IMR-90 (cell line): Measurements from ENCODE around the gene PODNL1. TPM values are rescaled to one million over a fixed set of nuclear protein-coding genes. Genes with fewer than 3 reads are reported as not detected.

ENCODE experiments used
- ATAC-seq: fragments of 200-7000 bp; cut with Tn5 transposase; 2 replicates; pipeline ENCODE4 v1.9.1; 2020; ENCODE audit warnings: low read depth, mild to moderate bottlenecking, moderate library complexity
- BruUV-seq: library from RNA; stranded (reverse); fragments of 400-500 nt; replicated peaks from 2 replicates; lab custom pipeline; 2021; lab: Mats Ljungman, UMichigan
- CTCF ChIA-PET: fragments of 300-600 bp; formaldehyde crosslinking; extraction: SDS; loops from one replicate; lab custom pipeline; 2021; ENCODE audit warnings: antibody characterized with exemption; lab: Yijun Ruan, JAX
- POLR2A ChIA-PET: fragments of 300-600 bp; sonication (Branson Sonifier 250); formaldehyde crosslinking; loops from one replicate; lab custom pipeline; 2022; ENCODE audit warnings: antibody characterized with exemption; ENCODE audit not compliant: unreplicated experiment; lab: Charles Lee
- DNase-seq: peaks from one replicate; pipeline ENCODE4 v3.0.0; 2013
- H2AFZ ChIP-seq: replicated peaks from 2 replicates; pipeline ENCODE3; 2013; ENCODE audit warnings: low read length, mild to moderate bottlenecking; ENCODE audit not compliant: poor library complexity
- H2AK5ac ChIP-seq: 2 replicates; pipeline ENCODE4 v1.6.1; 2013; ENCODE audit warnings: low read depth, low read length, inconsistent platforms
- H2AK9ac ChIP-seq: replicated peaks from 2 replicates; pipeline ENCODE3; 2013; ENCODE audit warnings: mild to moderate bottlenecking, low read depth, low read length, moderate library complexity; ENCODE audit not compliant: poor library complexity
- H2BK120ac ChIP-seq: 2 replicates; pipeline ENCODE4 v1.6.1; 2013; ENCODE audit warnings: low read depth, low read length, inconsistent platforms
- H2BK15ac ChIP-seq: 3 replicates; pipeline ENCODE4 v1.6.1; 2013; ENCODE audit warnings: low read depth, low read length, inconsistent platforms
- H2BK20ac ChIP-seq: 2 replicates; pipeline ENCODE4 v1.6.1; 2013; ENCODE audit warnings: low read depth, mild to moderate bottlenecking, inconsistent platforms, low read length, moderate library complexity
- H2BK5ac ChIP-seq: 2 replicates; pipeline ENCODE4 v1.6.1; 2013; ENCODE audit warnings: mild to moderate bottlenecking, low read depth, low read length, inconsistent platforms; ENCODE audit not compliant: poor library complexity, severe bottlenecking
- H3K14ac ChIP-seq: replicated peaks from 2 replicates; pipeline ENCODE4 v1.6.1; 2013; ENCODE audit warnings: low read depth, low read length, inconsistent platforms
- H3K18ac ChIP-seq: 2 replicates; pipeline ENCODE4 v1.6.1; 2013; ENCODE audit warnings: low read depth, low read length, control low read depth
- H3K23ac ChIP-seq: 2 replicates; pipeline ENCODE4 v1.6.1; 2013; ENCODE audit warnings: low read depth, low read length, inconsistent platforms
- H3K27ac ChIP-seq: 2 replicates; pipeline ENCODE4 v1.5.1; 2013; ENCODE audit warnings: mild to moderate bottlenecking, control low read depth, low read length; ENCODE audit not compliant: insufficient read depth
- H3K27me3 ChIP-seq: 2 replicates; pipeline ENCODE4 v1.6.1; 2013; ENCODE audit warnings: low read length; ENCODE audit not compliant: control insufficient read depth, insufficient read depth
- H3K36me3 ChIP-seq: 2 replicates; pipeline ENCODE4 v1.6.1; 2013; ENCODE audit warnings: low read length, mixed read lengths; ENCODE audit not compliant: control insufficient read depth, insufficient read depth
- H3K4ac ChIP-seq: 2 replicates; pipeline ENCODE4 v1.6.1; 2013; ENCODE audit warnings: low read depth, low read length, inconsistent platforms
- H3K4me1 ChIP-seq: 2 replicates; pipeline ENCODE4 v1.6.1; 2013; ENCODE audit warnings: low read length, mixed read lengths; ENCODE audit not compliant: control insufficient read depth, insufficient read depth
- H3K4me2 ChIP-seq: 2 replicates; pipeline ENCODE4 v1.6.1; 2013; ENCODE audit warnings: low read depth, mild to moderate bottlenecking, control low read depth, low read length, moderate library complexity
- H3K4me3 ChIP-seq: 2 replicates; pipeline ENCODE4 v1.5.1; 2013; ENCODE audit warnings: low read depth, mild to moderate bottlenecking, control low read depth, low read length, moderate library complexity; ENCODE audit not compliant: insufficient read depth
- H3K56ac ChIP-seq: 2 replicates; pipeline ENCODE4 v1.6.1; 2013; ENCODE audit warnings: low read length, inconsistent platforms; ENCODE audit not compliant: insufficient read depth; ENCODE audit errors: extremely low read depth
- H3K79me1 ChIP-seq, 2 experiments: 2 replicates each; pipeline ENCODE4 v1.6.1; 2013; ENCODE audit warnings: low read length in 2 of 2, inconsistent platforms in 1 of 2, low read depth in 1 of 2
- H3K9ac ChIP-seq: 2 replicates; pipeline ENCODE4 v1.6.1; 2013; ENCODE audit warnings: low read depth, low read length, control low read depth
- H3K9me1 ChIP-seq: 2 replicates; pipeline ENCODE4 v1.6.1; 2013; ENCODE audit warnings: low read length, inconsistent platforms; ENCODE audit not compliant: insufficient read depth
- H3K9me3 ChIP-seq: 2 replicates; pipeline ENCODE4 v1.6.1; 2013; ENCODE audit warnings: low read length; ENCODE audit not compliant: control insufficient read depth, insufficient read depth
- H4K20me1 ChIP-seq: 2 replicates; pipeline ENCODE4 v1.6.1; 2013; ENCODE audit warnings: low read length, inconsistent platforms; ENCODE audit not compliant: insufficient read depth
- H4K5ac ChIP-seq: 2 replicates; pipeline ENCODE4 v1.6.1; 2013; ENCODE audit warnings: mild to moderate bottlenecking, low read depth, low read length, control low read depth
- H4K8ac ChIP-seq, 2 experiments: 2 replicates each; pipeline ENCODE4 v1.6.1; 2013; ENCODE audit warnings: low read depth in 2 of 2, low read length in 2 of 2, control low read depth in 1 of 2, inconsistent platforms in 1 of 2
- H4K91ac ChIP-seq: 2 replicates; pipeline ENCODE4 v1.6.1; 2013; ENCODE audit warnings: low read depth, low read length, inconsistent platforms; ENCODE audit not compliant: insufficient read depth
- BHLHE40 ChIP-seq: fragments of 150-350 bp; IDR thresholded peaks from 2 replicates; pipeline ENCODE4 v1.6.1; 2016; ENCODE audit warnings: mild to moderate bottlenecking, low read depth, low read length
- CEBPB ChIP-seq: IDR thresholded peaks from 2 replicates; pipeline ENCODE4 v1.6.1; 2012; ENCODE audit warnings: low read depth, low read length, improper control_type of control experiment
- CHD1 ChIP-seq: IDR thresholded peaks from 2 replicates; pipeline ENCODE4 v1.6.1; 2012; ENCODE audit warnings: low read depth, low read length, improper control_type of control experiment
- FOS ChIP-seq: fragments of 150-350 bp; IDR thresholded peaks from 2 replicates; pipeline ENCODE4 v1.6.1; 2016; ENCODE audit warnings: low read depth, low read length
- MAFK ChIP-seq: IDR thresholded peaks from 2 replicates; pipeline ENCODE4 v1.6.1; 2012; ENCODE audit warnings: low read depth, low read length, improper control_type of control experiment
- MXI1 ChIP-seq: IDR thresholded peaks from 2 replicates; pipeline ENCODE4 v1.6.1; 2012; ENCODE audit warnings: low read depth, mild to moderate bottlenecking, low read length, moderate library complexity, borderline replicate concordance
- NFE2L2 ChIP-seq: fragments of 150-350 bp; IDR thresholded peaks from 2 replicates; pipeline ENCODE4 v1.6.1; 2016; ENCODE audit warnings: low read depth, mild to moderate bottlenecking, low read length
- POLR2A ChIP-seq: IDR thresholded peaks from 2 replicates; pipeline ENCODE4 v1.6.1; 2012; ENCODE audit warnings: mild to moderate bottlenecking, low read depth, low read length
- RAD21 ChIP-seq: IDR thresholded peaks from 2 replicates; pipeline ENCODE4 v1.6.1; 2012; ENCODE audit warnings: low read length, improper control_type of control experiment
- RCOR1 ChIP-seq: IDR thresholded peaks from 2 replicates; pipeline ENCODE4 v1.6.1; 2012; ENCODE audit warnings: mild to moderate bottlenecking, low read length, improper control_type of control experiment; ENCODE audit not compliant: insufficient replicate concordance
- RFX5 ChIP-seq: IDR thresholded peaks from 2 replicates; pipeline ENCODE4 v1.8.0; 2012; ENCODE audit warnings: low read depth, mild to moderate bottlenecking, low read length, moderate library complexity
- SMC3 ChIP-seq: fragments of 150-350 bp; IDR thresholded peaks from 2 replicates; pipeline ENCODE4 v1.6.1; 2016; ENCODE audit warnings: low read depth, mild to moderate bottlenecking, antibody characterized with exemption, low read length, moderate library complexity
- WGBS, 2 experiments: methylation state at CpG; one replicate each; pipeline versions ENCODE4 v1.1.5 to v1.1.7; 2013; ENCODE audit warnings: missing lambda C conversion rate in 2 of 2; ENCODE audit not compliant: insufficient read length in 1 of 2; ENCODE audit errors: extremely low coverage in 2 of 2; 5-methylcytosine and 5-hydroxymethylcytosine counted together
- dilution Hi-C: fragments of 300-500 bp; cut with HindIII; formaldehyde crosslinking; loops from one replicate; pipeline ENCODE4 v1.14.3; 2018; ENCODE audit warnings: low sequenced_read_pairs; ENCODE audit not compliant: unreplicated experiment
- in situ Hi-C: fragments of 300-500 bp; cut with MboI; formaldehyde crosslinking; loops from 3 replicates; pipeline ENCODE4 v1.14.3; 2019; ENCODE audit warnings: low sequenced_read_pairs, inconsistent platforms, mixed read lengths
- intact Hi-C: fragments of 100-400 bp; cut with micrococcal nuclease; formaldehyde crosslinking; loops from 2 replicates; pipeline ENCODE4 v1.10.0; 2022
- polyA plus RNA-seq, 3 experiments: library from polyadenylated mRNA; depleted of rRNA; stranded (reverse); fragments of >200 nt; gene quantifications; 2 replicates each; pipeline ENCODE4 v1.2.3, GENCODE V29; 2012; ENCODE audit warnings: low replicate concordance in 1 of 3
- total RNA-seq: library from RNA; depleted of rRNA; stranded (reverse); fragments of >200 nt; gene quantifications from 2 replicates; pipeline ENCODE4 v1.2.3, GENCODE V29; 2012
- TF ChIP-seq, protein P1 (sequence below): fragments of 150-350 bp; IDR thresholded peaks from 2 replicates; pipeline ENCODE4 v1.6.1; 2016; ENCODE audit warnings: low read depth, mild to moderate bottlenecking, low read length, moderate library complexity, borderline replicate concordance
- TF ChIP-seq, protein P2 (sequence below): fragments of 150-350 bp; IDR thresholded peaks from 2 replicates; pipeline ENCODE4 v1.6.1; 2017; ENCODE audit warnings: mild to moderate bottlenecking, antibody characterized with exemption, low read length, low read depth
- TF ChIP-seq, protein P3 (sequence below): conservative IDR thresholded peaks from 2 replicates; pipeline ENCODE4 v1.5.1; 2012; ENCODE audit warnings: mild to moderate bottlenecking, low read depth, low read length, improper control_type of control experiment

The PODNL1 gene
- total and polyA plus RNA-seq, 2 of the 4 experiments (the other 2 are of a cell fraction) = under 0.01 to 2.4 TPM

DNA sequence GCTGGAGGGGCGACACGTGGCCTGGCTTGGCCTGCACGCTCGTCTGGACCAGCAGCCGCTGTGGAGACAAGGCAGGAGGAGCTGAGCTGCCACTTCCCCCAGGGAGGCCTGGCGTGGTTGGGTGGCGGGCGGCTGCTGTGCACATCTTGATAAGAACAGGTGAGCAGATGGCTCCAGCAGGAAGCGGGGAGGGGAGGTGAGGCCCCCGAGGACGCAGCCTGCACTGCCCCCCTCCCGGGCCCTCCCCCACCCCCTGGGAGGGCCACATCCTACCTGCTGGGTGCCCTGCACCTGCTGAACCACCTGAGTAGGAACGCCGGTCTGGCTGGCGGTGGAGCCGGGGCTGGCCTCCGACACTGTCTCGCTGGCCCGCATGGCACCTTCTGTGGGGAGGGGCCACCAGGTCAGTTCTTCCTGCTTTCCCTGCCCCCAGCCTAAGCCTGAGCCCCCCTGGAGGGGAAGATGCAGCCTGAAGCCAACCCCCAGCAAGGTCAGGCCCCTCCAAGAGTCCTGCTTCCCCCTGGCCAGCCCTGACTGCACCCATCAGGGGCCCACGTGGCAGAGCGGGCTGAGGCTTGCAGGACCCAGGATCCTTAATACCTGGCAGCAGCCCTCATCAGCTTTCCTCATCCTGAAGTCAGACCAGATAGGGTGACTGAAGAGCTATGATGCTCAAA lies 45.1 kb upstream of the PODNL1 start:
- no peak overlapping the region for H2BK5ac ChIP-seq
- no peak overlapping the region for H3K18ac ChIP-seq
- intact Hi-C loops (no loop called here), in situ Hi-C loops (no loop called here), dilution Hi-C loops (no loop called here)
- peaks cover 0 to 19% of the 10 kb centered on the region in 2 experiments; a peak in 1 of 4 replicates for H3K79me1 ChIP-seq
- H2AK5ac ChIP-seq = no peak overlapping the region
- no peak overlapping the region for H2AK9ac ChIP-seq
- no TSS peak for BruUV-seq
- H4K8ac ChIP-seq = no peak overlapping the region
- H3K36me3 ChIP-seq = peaks cover 9% of the 10 kb centered on the region; the same call in 1 of the 2 replicates
- no peak overlapping the region for H3K4ac ChIP-seq
- TF ChIP-seq, protein P1, sequence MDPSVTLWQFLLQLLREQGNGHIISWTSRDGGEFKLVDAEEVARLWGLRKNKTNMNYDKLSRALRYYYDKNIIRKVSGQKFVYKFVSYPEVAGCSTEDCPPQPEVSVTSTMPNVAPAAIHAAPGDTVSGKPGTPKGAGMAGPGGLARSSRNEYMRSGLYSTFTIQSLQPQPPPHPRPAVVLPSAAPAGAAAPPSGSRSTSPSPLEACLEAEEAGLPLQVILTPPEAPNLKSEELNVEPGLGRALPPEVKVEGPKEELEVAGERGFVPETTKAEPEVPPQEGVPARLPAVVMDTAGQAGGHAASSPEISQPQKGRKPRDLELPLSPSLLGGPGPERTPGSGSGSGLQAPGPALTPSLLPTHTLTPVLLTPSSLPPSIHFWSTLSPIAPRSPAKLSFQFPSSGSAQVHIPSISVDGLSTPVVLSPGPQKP = no peak
- TF ChIP-seq RFX5 (no peak), CHD1 (no peak), MXI1 (no peak), MAFK (no peak), BHLHE40 (no peak), CEBPB (no peak), RAD21 (no peak), RCOR1 (no peak), SMC3 (no peak), FOS (no peak), POLR2A (no peak), NFE2L2 (no peak)
- TF ChIP-seq, protein P2, sequence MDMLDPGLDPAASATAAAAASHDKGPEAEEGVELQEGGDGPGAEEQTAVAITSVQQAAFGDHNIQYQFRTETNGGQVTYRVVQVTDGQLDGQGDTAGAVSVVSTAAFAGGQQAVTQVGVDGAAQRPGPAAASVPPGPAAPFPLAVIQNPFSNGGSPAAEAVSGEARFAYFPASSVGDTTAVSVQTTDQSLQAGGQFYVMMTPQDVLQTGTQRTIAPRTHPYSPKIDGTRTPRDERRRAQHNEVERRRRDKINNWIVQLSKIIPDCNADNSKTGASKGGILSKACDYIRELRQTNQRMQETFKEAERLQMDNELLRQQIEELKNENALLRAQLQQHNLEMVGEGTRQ = no peak
- TF ChIP-seq, protein P3, sequence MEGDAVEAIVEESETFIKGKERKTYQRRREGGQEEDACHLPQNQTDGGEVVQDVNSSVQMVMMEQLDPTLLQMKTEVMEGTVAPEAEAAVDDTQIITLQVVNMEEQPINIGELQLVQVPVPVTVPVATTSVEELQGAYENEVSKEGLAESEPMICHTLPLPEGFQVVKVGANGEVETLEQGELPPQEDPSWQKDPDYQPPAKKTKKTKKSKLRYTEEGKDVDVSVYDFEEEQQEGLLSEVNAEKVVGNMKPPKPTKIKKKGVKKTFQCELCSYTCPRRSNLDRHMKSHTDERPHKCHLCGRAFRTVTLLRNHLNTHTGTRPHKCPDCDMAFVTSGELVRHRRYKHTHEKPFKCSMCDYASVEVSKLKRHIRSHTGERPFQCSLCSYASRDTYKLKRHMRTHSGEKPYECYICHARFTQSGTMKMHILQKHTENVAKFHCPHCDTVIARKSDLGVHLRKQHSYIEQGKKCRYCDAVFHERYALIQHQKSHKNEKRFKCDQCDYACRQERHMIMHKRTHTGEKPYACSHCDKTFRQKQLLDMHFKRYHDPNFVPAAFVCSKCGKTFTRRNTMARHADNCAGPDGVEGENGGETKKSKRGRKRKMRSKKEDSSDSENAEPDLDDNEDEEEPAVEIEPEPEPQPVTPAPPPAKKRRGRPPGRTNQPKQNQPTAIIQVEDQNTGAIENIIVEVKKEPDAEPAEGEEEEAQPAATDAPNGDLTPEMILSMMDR = no peak
- H3K4me3 ChIP-seq = no peak overlapping the region
- no peak overlapping the region for H3K4me2 ChIP-seq
- H2BK120ac ChIP-seq = no peak overlapping the region
- H2AFZ ChIP-seq = no peak overlapping the region
- H4K5ac ChIP-seq = no peak overlapping the region
- no peaks in the 10 kb centered on the region for H3K27me3 ChIP-seq
- ChIA-PET CTCF (no interaction called here), POLR2A (interaction anchor here (0.6 kb wide), 1 partner anchor 347 kb away, joined by 3 read pairs; no protein-coding TSS in a partner anchor)
- no peak overlapping the region for H2BK15ac ChIP-seq
- H3K9me1 ChIP-seq = peaks cover 10% of the 10 kb centered on the region; the same call in 1 of the 2 replicates
- ATAC-seq (no peak), DNase-seq (no peak)
- H3K56ac ChIP-seq = no peak overlapping the region
- H3K27ac ChIP-seq = no peak overlapping the region
- 89% methylated on average over 8 of the region's 21 CpGs; no CpG with 5 or more reads in 1 of the 2 experiments for WGBS, 2 experiments
- no peak overlapping the region for H4K91ac ChIP-seq
- no peaks in the 10 kb centered on the region for H4K20me1 ChIP-seq
- peaks cover 10% of the 10 kb centered on the region for H3K4me1 ChIP-seq
- H3K9me3 ChIP-seq = no peaks in the 10 kb centered on the region
- H3K14ac ChIP-seq = no peak overlapping the region
- no peak overlapping the region for H2BK20ac ChIP-seq
- H3K9ac ChIP-seq = no peak overlapping the region
- H3K23ac ChIP-seq = no peak overlapping the region
